SH-SY5Y (cell line): ENCODE results near the gene DYNC1LI2.

Experiments used
- GATA2 ChIP-seq: IDR thresholded peaks from 2 replicates; pipeline ENCODE4 v1.6.1; 2011; ENCODE audit warnings: mild to moderate bottlenecking, low read depth, low read length
- GATA3 ChIP-seq: IDR thresholded peaks from 2 replicates; pipeline ENCODE4 v1.6.1; 2011; ENCODE audit warnings: low read depth, mild to moderate bottlenecking, low read length, moderate library complexity

DNA sequence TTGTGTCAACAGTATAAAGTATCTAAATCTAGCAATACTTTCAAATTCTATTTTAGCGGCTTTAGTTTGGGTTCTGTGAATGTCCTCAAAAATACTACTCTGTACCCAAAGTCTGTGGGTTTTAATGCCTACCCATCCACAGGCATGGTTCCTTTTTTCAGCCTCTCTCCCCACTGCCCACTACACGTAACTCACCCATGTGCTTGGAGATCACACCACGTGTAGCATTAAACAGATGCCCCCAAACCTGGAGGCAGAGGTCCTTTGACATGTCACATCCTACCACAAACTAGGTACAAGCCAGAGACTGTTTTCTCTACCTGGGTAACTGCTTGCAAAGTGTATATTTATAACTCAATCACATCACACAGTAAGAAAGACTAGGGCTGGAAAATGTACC is 5.4 kb downstream of the DYNC1LI2 start:
- no peak for TF ChIP-seq GATA3
- TF ChIP-seq GATA2: no peak
